Measurements from ENCODE around the gene KLHL22. TPM values are rescaled to one million over a fixed set of nuclear protein-coding genes. Genes with fewer than 3 reads are reported as not detected.

KLHL22 gene
- total and polyA plus RNA-seq, 4 donors, result 2.0 to 20.3 (median 8.7) TPM

DNA sequence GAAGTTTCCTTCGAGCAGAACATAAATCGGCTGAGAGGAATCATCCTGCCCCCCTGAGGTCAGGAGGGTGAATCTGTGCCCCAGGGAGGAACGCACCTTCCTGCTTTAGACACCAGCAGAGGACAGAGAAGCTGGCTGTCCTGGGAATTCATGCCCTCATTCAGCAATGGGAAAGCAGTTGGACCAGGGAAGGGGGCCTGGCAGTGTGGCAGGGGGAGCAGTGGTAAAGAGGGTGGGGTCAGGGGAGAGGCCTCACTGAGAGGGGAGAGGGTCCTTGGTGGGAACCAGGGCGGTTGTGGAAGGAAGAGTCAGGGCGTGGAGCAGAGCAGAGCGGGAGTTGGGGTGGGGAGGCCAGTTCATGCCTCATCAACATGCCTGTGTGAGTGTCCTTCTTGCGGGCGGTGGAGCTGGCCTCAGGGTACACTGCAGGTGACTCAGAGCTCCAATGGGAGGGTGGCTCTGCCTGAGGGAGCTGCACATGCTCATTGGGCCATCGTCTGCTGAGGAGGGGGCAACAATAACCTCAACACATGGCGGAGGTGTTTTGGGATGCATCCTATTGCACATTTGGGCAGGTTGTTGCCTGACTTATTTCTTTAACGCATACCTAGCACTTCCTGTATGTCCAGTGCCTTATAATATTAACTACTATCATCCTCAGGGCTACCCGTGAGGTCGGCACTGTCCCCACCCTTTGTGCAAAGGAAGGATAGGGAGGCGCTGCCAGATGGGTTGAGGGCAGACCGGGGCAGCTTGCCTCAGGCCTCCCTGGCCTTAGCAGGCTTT, 35.0 kb upstream of the KLHL22 start:
- peaks cover 0 to 8% (median 3%) of the 10 kb centered on the region in 4 donors for H3K36me3 ChIP-seq (ENCODE audit: control insufficient read depth in 4 of 4, insufficient read depth in 3 of 4, low read depth in 1 of 4, low read length in 3 of 4)
- peaks cover 0 to 15% (median 0%) of the 10 kb centered on the region in 4 donors for H3K4me1 ChIP-seq (ENCODE audit: control insufficient read depth in 4 of 4, insufficient read depth in 4 of 4, low read length in 3 of 4)
- no peaks in the 10 kb centered on the region for H3K27me3 ChIP-seq (ENCODE audit: control insufficient read depth in 4 of 4, insufficient read depth in 4 of 4, low read length in 3 of 4)
- WGBS, result 88% methylated on average over 15 of the region's 15 CpGs
- no peak for DNase-seq (ENCODE audit: low spot score)
- TF ChIP-seq, protein P1, sequence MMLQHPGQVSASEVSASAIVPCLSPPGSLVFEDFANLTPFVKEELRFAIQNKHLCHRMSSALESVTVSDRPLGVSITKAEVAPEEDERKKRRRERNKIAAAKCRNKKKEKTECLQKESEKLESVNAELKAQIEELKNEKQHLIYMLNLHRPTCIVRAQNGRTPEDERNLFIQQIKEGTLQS (IDR thresholded peaks at IDR 0.05), result no peak
- TF ChIP-seq, protein P2, sequence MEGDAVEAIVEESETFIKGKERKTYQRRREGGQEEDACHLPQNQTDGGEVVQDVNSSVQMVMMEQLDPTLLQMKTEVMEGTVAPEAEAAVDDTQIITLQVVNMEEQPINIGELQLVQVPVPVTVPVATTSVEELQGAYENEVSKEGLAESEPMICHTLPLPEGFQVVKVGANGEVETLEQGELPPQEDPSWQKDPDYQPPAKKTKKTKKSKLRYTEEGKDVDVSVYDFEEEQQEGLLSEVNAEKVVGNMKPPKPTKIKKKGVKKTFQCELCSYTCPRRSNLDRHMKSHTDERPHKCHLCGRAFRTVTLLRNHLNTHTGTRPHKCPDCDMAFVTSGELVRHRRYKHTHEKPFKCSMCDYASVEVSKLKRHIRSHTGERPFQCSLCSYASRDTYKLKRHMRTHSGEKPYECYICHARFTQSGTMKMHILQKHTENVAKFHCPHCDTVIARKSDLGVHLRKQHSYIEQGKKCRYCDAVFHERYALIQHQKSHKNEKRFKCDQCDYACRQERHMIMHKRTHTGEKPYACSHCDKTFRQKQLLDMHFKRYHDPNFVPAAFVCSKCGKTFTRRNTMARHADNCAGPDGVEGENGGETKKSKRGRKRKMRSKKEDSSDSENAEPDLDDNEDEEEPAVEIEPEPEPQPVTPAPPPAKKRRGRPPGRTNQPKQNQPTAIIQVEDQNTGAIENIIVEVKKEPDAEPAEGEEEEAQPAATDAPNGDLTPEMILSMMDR (IDR thresholded peaks at IDR 0.05; ENCODE audit: low read depth, low read length, missing input control), result no peak
- TF ChIP-seq GABPA (IDR thresholded peaks at IDR 0.05 in 1 of 2, conservative IDR thresholded peaks at IDR 0.05 in 1 of 2) (no peak), FOXA1 (IDR thresholded peaks at IDR 0.05) (no peak), HNF4G (IDR thresholded peaks at IDR 0.05) (no peak), RAD21 (IDR thresholded peaks at IDR 0.05) (no peak), SP1 (IDR thresholded peaks at IDR 0.05) (no peak)
- H3K27ac ChIP-seq (ENCODE audit: low read depth in 1 of 2, low read length in 2 of 2), result no peak overlapping the region
- H3K4me3 ChIP-seq (ENCODE audit: low read depth in 1 of 3, low read length in 3 of 3), result no peak overlapping the region
- no peaks in the 10 kb centered on the region for H3K9me3 ChIP-seq (ENCODE audit: control insufficient read depth in 4 of 4, low read length in 3 of 4)
- no peak overlapping the region for H3K9ac ChIP-seq (ENCODE audit: low read depth in 1 of 2, low read length in 2 of 2)

DNA sequence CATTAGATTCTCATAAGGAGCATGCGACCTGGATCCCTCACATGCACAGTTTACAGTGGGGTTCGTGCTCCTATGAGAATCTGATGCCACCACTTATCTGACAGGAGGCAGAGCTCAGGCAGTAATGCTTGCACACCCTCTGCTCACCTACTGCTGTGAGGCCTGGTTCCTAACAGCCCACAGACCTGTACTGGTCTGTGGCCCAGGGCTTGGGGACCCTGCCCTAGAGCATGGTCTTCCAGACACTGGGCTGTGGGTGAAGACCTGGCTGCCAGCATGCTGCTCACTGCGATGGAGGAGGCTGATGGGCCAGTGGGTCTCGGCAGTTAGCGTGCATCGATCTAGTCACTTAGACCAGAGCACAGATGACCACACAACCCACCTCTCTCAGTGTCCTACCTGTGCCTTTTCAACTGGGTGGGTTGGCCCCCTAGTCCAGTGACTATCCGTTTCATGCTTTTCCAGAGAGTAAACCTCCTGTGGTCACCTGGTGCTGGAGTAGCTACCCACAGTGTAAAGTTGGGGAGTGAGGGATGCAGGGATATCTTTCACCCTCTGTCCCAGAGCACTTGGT, 32.9 kb upstream of the KLHL22 start:
- H3K27ac ChIP-seq (ENCODE audit: low read depth in 1 of 2, low read length in 2 of 2), result no peak overlapping the region
- no peak overlapping the region for H3K4me3 ChIP-seq (ENCODE audit: low read depth in 1 of 3, low read length in 3 of 3)
- H3K9me3 ChIP-seq (ENCODE audit: control insufficient read depth in 4 of 4, low read length in 3 of 4), result no peaks in the 10 kb centered on the region
- H3K4me1 ChIP-seq (ENCODE audit: control insufficient read depth in 4 of 4, insufficient read depth in 4 of 4, low read length in 3 of 4), result peaks cover 0 to 12% (median under 1%) of the 10 kb centered on the region in 4 donors
- 97% methylated on average over 7 of the region's 7 CpGs for WGBS
- no peaks in the 10 kb centered on the region for H3K27me3 ChIP-seq (ENCODE audit: control insufficient read depth in 4 of 4, insufficient read depth in 4 of 4, low read length in 3 of 4)
- no peak for DNase-seq (ENCODE audit: low spot score)
- TF ChIP-seq NR2F2 (IDR thresholded peaks at IDR 0.05) (no peak), FOXA1 (IDR thresholded peaks at IDR 0.05) (no peak), HNF4A (conservative IDR thresholded peaks at IDR 0.05) (no peak), RXRA (IDR thresholded peaks at IDR 0.05) (no peak), SP1 (IDR thresholded peaks at IDR 0.05) (no peak), RAD21 (IDR thresholded peaks at IDR 0.05) (no peak), HNF4G (IDR thresholded peaks at IDR 0.05) (no peak), TAF1 (conservative IDR thresholded peaks at IDR 0.05) (no peak), GABPA (IDR thresholded peaks at IDR 0.05 in 1 of 2, conservative IDR thresholded peaks at IDR 0.05 in 1 of 2) (no peak), EGR1 (IDR thresholded peaks at IDR 0.05; ENCODE audit: low read depth in 2 of 2) (no peak), JUND (IDR thresholded peaks at IDR 0.05) (no peak)
- TF ChIP-seq, protein P2 (IDR thresholded peaks at IDR 0.05; ENCODE audit: low read depth, low read length, missing input control), result no peak
- TF ChIP-seq, protein P3, sequence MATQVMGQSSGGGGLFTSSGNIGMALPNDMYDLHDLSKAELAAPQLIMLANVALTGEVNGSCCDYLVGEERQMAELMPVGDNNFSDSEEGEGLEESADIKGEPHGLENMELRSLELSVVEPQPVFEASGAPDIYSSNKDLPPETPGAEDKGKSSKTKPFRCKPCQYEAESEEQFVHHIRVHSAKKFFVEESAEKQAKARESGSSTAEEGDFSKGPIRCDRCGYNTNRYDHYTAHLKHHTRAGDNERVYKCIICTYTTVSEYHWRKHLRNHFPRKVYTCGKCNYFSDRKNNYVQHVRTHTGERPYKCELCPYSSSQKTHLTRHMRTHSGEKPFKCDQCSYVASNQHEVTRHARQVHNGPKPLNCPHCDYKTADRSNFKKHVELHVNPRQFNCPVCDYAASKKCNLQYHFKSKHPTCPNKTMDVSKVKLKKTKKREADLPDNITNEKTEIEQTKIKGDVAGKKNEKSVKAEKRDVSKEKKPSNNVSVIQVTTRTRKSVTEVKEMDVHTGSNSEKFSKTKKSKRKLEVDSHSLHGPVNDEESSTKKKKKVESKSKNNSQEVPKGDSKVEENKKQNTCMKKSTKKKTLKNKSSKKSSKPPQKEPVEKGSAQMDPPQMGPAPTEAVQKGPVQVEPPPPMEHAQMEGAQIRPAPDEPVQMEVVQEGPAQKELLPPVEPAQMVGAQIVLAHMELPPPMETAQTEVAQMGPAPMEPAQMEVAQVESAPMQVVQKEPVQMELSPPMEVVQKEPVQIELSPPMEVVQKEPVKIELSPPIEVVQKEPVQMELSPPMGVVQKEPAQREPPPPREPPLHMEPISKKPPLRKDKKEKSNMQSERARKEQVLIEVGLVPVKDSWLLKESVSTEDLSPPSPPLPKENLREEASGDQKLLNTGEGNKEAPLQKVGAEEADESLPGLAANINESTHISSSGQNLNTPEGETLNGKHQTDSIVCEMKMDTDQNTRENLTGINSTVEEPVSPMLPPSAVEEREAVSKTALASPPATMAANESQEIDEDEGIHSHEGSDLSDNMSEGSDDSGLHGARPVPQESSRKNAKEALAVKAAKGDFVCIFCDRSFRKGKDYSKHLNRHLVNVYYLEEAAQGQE (IDR thresholded peaks at IDR 0.05), result no peak
- TF ChIP-seq, protein P4, sequence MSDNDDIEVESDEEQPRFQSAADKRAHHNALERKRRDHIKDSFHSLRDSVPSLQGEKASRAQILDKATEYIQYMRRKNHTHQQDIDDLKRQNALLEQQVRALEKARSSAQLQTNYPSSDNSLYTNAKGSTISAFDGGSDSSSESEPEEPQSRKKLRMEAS (IDR thresholded peaks at IDR 0.05), result no peak
- TF ChIP-seq, protein P1 (IDR thresholded peaks at IDR 0.05), result no peak
- TF ChIP-seq, protein P5, sequence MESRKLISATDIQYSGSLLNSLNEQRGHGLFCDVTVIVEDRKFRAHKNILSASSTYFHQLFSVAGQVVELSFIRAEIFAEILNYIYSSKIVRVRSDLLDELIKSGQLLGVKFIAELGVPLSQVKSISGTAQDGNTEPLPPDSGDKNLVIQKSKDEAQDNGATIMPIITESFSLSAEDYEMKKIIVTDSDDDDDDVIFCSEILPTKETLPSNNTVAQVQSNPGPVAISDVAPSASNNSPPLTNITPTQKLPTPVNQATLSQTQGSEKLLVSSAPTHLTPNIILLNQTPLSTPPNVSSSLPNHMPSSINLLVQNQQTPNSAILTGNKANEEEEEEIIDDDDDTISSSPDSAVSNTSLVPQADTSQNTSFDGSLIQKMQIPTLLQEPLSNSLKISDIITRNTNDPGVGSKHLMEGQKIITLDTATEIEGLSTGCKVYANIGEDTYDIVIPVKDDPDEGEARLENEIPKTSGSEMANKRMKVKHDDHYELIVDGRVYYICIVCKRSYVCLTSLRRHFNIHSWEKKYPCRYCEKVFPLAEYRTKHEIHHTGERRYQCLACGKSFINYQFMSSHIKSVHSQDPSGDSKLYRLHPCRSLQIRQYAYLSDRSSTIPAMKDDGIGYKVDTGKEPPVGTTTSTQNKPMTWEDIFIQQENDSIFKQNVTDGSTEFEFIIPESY (IDR thresholded peaks at IDR 0.05), result no peak
- H3K9ac ChIP-seq (ENCODE audit: low read depth in 1 of 2, low read length in 2 of 2), result no peak overlapping the region
- H3K36me3 ChIP-seq (ENCODE audit: control insufficient read depth in 4 of 4, insufficient read depth in 3 of 4, low read depth in 1 of 4, low read length in 3 of 4), result peaks cover 0 to 8% (median 3%) of the 10 kb centered on the region in 4 donors

Data from liver (tissue), 9 donors.